A549 treated with dexamethasone at 1 μM for 4 hours (cell line): ENCODE results near the gene CKAP4. TPM values are rescaled to one million over a fixed set of nuclear protein-coding genes. Genes with fewer than 3 reads are reported as not detected.

ENCODE experiments used
- total RNA-seq: library from RNA; stranded (reverse); fragments of 200-300 nt; extraction: Qiagen RNA extraction; gene quantifications from 5 replicates; pipeline ENCODE4 v1.2.3, GENCODE V29; 2022

Gene CKAP4, protein sequence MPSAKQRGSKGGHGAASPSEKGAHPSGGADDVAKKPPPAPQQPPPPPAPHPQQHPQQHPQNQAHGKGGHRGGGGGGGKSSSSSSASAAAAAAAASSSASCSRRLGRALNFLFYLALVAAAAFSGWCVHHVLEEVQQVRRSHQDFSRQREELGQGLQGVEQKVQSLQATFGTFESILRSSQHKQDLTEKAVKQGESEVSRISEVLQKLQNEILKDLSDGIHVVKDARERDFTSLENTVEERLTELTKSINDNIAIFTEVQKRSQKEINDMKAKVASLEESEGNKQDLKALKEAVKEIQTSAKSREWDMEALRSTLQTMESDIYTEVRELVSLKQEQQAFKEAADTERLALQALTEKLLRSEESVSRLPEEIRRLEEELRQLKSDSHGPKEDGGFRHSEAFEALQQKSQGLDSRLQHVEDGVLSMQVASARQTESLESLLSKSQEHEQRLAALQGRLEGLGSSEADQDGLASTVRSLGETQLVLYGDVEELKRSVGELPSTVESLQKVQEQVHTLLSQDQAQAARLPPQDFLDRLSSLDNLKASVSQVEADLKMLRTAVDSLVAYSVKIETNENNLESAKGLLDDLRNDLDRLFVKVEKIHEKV
- total RNA-seq = 70.7 to 88.6 TPM (median 85.5 TPM) in 5 replicates

GRCh38 chr12:106247674-106248311 is at the start of gene CKAP4:
CKAP4 (minus strand) TSS chr12:106248020; CDS start chr12:106247851, 169 bp downstream.

Other genes with a start within 250 kb of the CKAP4 start
- 4.7 to 5.8 TPM (median 5.5 TPM) in 5 replicates for gene NUAK1, start 109.1 kb downstream of the CKAP4 start, total RNA-seq
- 1.7 to 3.1 TPM (median 2.1 TPM) in 5 replicates for gene TCP11L2, start 54.7 kb upstream of the CKAP4 start, total RNA-seq
- gene POLR3B, start 109.7 kb upstream of the CKAP4 start, total RNA-seq = 5.5 to 5.9 TPM (median 5.5 TPM) in 5 replicates